ENCODE results near the gene FEM1C. TPM values are rescaled to one million over a fixed set of nuclear protein-coding genes. Genes with fewer than 3 reads are reported as not detected.

Gene FEM1C
- total RNA-seq, 1 experiment from 2014 or later, result 10.4 TPM

GRCh38 chr5:115548683-115549082 lies 4.1 kb upstream of the FEM1C start:
- ChIA-PET POLR2A (no interaction called here), CTCF (no interaction called here)
- BruUV-seq (replicated peaks), result no TSS peak
- no peaks in the 10 kb centered on the region for H3K27me3 ChIP-seq (ENCODE audit: control insufficient read depth, insufficient read depth, low read length)
- H3K36me3 ChIP-seq (ENCODE audit: control insufficient read depth, insufficient read depth, low read length), result no peaks in the 10 kb centered on the region; the same call in 1 of the 2 replicates
- peaks cover 4% of the 10 kb centered on the region; the same call in 1 of the 2 replicates for H3K9me3 ChIP-seq (ENCODE audit: control insufficient read depth, insufficient read depth, low read depth, low read length)
- ATAC-seq (no peak), DNase-seq (ENCODE audit: low read depth, low spot score) (no peak)
- H3K4me3 ChIP-seq (ENCODE audit: low read depth in 2 of 2, low read length in 2 of 2), result no peak overlapping the region
- peaks cover 4% of the 10 kb centered on the region; the same call in 1 of the 2 replicates for H3K4me1 ChIP-seq (ENCODE audit: control insufficient read depth, insufficient read depth, low read length)
- TF ChIP-seq, protein P1, sequence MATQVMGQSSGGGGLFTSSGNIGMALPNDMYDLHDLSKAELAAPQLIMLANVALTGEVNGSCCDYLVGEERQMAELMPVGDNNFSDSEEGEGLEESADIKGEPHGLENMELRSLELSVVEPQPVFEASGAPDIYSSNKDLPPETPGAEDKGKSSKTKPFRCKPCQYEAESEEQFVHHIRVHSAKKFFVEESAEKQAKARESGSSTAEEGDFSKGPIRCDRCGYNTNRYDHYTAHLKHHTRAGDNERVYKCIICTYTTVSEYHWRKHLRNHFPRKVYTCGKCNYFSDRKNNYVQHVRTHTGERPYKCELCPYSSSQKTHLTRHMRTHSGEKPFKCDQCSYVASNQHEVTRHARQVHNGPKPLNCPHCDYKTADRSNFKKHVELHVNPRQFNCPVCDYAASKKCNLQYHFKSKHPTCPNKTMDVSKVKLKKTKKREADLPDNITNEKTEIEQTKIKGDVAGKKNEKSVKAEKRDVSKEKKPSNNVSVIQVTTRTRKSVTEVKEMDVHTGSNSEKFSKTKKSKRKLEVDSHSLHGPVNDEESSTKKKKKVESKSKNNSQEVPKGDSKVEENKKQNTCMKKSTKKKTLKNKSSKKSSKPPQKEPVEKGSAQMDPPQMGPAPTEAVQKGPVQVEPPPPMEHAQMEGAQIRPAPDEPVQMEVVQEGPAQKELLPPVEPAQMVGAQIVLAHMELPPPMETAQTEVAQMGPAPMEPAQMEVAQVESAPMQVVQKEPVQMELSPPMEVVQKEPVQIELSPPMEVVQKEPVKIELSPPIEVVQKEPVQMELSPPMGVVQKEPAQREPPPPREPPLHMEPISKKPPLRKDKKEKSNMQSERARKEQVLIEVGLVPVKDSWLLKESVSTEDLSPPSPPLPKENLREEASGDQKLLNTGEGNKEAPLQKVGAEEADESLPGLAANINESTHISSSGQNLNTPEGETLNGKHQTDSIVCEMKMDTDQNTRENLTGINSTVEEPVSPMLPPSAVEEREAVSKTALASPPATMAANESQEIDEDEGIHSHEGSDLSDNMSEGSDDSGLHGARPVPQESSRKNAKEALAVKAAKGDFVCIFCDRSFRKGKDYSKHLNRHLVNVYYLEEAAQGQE (IDR thresholded peaks at IDR 0.05; ENCODE audit: insufficient read depth in 1 of 2, low read depth in 2 of 2, low read length in 1 of 2), result no peak
- TF ChIP-seq, protein P2, sequence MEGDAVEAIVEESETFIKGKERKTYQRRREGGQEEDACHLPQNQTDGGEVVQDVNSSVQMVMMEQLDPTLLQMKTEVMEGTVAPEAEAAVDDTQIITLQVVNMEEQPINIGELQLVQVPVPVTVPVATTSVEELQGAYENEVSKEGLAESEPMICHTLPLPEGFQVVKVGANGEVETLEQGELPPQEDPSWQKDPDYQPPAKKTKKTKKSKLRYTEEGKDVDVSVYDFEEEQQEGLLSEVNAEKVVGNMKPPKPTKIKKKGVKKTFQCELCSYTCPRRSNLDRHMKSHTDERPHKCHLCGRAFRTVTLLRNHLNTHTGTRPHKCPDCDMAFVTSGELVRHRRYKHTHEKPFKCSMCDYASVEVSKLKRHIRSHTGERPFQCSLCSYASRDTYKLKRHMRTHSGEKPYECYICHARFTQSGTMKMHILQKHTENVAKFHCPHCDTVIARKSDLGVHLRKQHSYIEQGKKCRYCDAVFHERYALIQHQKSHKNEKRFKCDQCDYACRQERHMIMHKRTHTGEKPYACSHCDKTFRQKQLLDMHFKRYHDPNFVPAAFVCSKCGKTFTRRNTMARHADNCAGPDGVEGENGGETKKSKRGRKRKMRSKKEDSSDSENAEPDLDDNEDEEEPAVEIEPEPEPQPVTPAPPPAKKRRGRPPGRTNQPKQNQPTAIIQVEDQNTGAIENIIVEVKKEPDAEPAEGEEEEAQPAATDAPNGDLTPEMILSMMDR (IDR thresholded peaks at IDR 0.05), result no peak
- intact Hi-C loops (cut with micrococcal nuclease; ENCODE audit: unreplicated experiment), result no loop called here
- H3K27ac ChIP-seq (ENCODE audit: low read length), result no peak overlapping the region
- in situ Hi-C loops (cut with HindIII; ENCODE audit: low pct_unique_long_range_greater_than_20kb, low sequenced_read_pairs), result no loop called here

GRCh38 chr5:115545351-115545882 lies 842 bp upstream of the FEM1C start:
- H3K27ac ChIP-seq (ENCODE audit: low read length), result peak overlapping the region; percentile 76
- TF ChIP-seq, protein P2 (IDR thresholded peaks at IDR 0.05), result no peak
- TF ChIP-seq SIN3A (IDR thresholded peaks at IDR 0.05; ENCODE audit: borderline replicate concordance, insufficient read depth, low read depth, low read length), result no peak
- TF ChIP-seq TCF7L2 (IDR thresholded peaks at IDR 0.05; ENCODE audit: low read depth, low read length), result 0 out of 2 replicates have a peak, but pooled peaks have one; percentile 3
- TF ChIP-seq, protein P1 (IDR thresholded peaks at IDR 0.05; ENCODE audit: insufficient read depth in 1 of 2, low read depth in 2 of 2, low read length in 1 of 2), result no peak
- TF ChIP-seq POLR2AphosphoS5 (IDR thresholded peaks at IDR 0.05; ENCODE audit: low read depth, low read length), result no peak
- BruUV-seq (replicated peaks), result no TSS peak
- in situ Hi-C loops (cut with HindIII; ENCODE audit: low pct_unique_long_range_greater_than_20kb, low sequenced_read_pairs) (no loop called here), intact Hi-C loops (cut with micrococcal nuclease; ENCODE audit: unreplicated experiment) (no loop called here)
- H3K27me3 ChIP-seq (ENCODE audit: control insufficient read depth, insufficient read depth, low read length), result no peaks in the 10 kb centered on the region
- no peak for DNase-seq (ENCODE audit: low read depth, low spot score)
- CTCF ChIA-PET, result no interaction called here
- peaks cover 22% of the 10 kb centered on the region for H3K4me1 ChIP-seq (ENCODE audit: control insufficient read depth, insufficient read depth, low read length)
- peaks cover 13% of the 10 kb centered on the region for H3K36me3 ChIP-seq (ENCODE audit: control insufficient read depth, insufficient read depth, low read length)
- H3K4me3 ChIP-seq (ENCODE audit: low read depth in 2 of 2, low read length in 2 of 2), result peak overlapping the region; percentile 32 to 69
- peaks cover 4% of the 10 kb centered on the region; the same call in 1 of the 2 replicates for H3K9me3 ChIP-seq (ENCODE audit: control insufficient read depth, insufficient read depth, low read depth, low read length)
- no peak; the same call in 1 of the 2 replicates for ATAC-seq
- POLR2A ChIA-PET, result interaction anchor here (1.1 kb wide), 1 partner anchor 13 kb away, joined by 3 read pairs; no protein-coding TSS in a partner anchor

Measured in Panc1 (cell line).